DMS79 treated with DMSO at 0.1 percent for 48 hours (cell line): ENCODE measurements around the gene NOP16.

Source experiments
- DNase-seq: peaks from one replicate; lab custom pipeline; 2025; lab: John Stamatoyannopoulos, UW

The NOP16 gene, protein sequence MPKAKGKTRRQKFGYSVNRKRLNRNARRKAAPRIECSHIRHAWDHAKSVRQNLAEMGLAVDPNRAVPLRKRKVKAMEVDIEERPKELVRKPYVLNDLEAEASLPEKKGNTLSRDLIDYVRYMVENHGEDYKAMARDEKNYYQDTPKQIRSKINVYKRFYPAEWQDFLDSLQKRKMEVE

DNA sequence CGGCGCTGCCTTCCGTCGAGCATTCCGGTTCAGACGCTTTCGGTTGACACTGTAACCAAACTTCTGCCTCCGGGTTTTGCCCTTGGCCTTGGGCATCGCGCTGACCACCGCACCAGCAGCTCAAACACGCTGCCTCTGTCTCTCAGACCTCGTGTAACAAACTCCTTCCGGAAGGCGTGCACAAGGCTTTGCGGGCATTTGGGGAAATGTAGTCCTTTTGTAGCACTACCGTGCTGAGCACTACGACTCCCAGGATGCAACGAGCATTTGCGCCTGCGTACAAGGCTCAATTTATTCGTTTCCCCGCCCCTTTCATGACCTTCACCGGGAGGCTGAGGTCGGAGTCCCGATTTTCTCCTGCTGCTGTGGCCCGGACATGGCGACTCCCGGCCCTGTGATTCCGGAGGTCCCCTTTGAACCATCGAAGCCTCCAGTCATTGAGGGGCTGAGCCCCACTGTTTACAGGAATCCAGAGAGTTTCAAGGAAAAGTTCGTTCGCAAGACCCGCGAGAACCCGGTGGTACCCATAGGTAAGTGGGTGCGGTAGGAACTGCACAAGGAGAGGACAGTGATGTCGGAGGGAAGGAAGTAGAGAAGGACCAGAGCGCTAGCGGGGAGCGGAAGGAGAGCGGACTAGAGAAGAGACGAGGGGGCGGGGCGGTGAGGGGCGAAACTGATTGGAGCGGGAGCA is at the start of gene NOP16, which contains the start of gene HIGD2A:
TSS of gene NOP16 (minus strand) at position 155 of the 691 bp plus-strand sequence. CDS start at position 96, 59 bp downstream.
TSS of gene HIGD2A (plus strand) at position 308 of the 691 bp plus-strand sequence. CDS start at position 377, 69 bp downstream.
- DNase-seq, result peak; percentile 87

DNA sequence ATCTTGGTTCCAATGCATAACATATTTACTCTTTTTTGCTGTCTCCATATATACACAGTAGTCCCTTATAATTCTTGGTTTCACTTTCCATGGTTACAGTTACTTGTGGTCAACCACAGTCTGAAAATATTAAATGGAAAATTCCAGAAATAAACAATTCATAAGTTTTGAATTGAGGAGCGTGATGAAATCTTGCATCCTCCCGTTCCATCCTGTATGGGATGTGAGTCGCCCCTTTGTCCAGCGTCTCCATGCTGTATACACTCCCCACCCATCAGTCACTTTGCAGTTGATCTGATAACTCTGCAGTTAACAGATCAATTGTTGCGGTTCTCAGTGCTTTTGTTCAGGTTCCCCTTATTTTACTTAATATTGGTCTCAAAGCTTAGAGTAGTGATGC is 48.3 kb upstream of the NOP16 start:
- no peak for DNase-seq

DNA sequence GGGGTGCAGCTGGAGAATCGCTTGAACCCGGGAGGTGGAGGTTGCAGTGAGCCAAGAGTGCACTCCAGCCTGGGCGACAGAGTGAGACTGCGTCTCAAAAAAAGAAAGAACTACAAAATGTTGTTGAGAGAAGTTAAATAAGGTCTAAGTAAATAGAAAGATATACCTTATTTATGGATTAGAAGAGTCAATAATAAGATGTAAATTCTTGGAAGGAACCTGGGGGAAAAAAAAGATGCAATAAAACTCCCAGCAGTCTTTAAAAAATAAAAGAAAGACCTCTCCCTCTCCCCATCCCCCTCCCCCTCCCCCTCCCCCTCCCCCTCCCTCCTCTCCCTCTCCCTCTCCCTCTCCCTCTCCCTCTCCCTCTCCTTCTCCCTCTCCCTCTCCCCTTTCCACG is 44.3 kb upstream of the NOP16 start:
- DNase-seq, result no peak

DNA sequence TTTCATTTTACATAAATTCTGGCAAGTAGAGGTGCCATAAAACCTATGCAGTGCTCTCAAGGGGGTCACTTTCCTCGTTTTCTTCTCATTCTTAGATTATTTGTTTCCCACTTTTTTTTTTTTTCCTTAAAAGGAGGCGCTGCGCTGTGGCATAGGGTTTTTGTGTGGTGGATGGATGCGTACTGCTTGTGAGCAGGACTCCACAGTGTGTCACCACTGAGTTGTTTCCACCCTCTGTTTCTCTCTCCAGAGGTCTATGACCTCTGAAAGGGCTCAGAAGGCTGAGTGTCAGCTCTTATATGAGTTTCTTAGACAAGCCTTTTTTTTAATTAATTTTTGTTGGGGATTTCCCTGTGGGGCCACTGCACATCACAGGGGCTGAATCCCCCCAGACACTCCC is 41.6 kb upstream of the NOP16 start:
- DNase-seq, result no peak

DNA sequence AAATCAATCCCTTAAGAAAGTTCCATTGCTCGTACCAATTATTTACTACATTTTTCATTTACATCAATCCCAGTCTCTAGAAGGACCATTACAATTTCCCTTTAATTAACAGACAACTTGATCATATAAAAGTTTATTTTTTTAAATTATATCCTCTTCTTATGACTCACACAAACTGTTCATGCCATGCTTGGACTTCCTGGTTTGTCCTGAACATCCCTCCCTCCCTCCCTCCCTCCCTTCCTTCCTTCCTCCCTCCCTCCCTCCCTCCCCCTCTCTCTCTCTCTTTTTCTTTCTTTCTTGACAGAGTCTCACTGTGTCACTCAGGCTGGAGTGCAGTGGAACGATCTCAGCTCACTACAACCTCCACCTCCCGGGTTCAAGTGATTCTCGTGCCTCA is 39.6 kb upstream of the NOP16 start:
- DNase-seq, result no peak

DNA sequence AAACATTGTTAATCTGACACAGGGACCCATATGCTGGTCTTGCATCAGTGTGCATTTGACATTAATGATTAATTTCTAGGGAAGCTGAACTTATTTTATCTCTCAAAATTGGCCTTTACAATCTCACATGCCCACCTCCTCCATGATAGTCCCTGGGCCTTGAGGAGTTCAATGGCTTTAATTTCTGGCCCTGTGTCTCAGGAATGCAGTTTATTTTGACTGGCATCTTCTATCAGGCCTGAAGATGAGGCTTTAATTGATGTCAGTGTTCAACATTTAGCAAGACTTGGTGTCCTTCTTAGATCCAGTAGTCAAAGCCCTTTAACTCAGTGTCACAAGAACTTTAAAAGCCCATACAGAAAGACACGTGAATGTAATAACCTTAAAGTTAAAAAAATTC is 38.5 kb upstream of the NOP16 start:
- DNase-seq, result no peak

DNA sequence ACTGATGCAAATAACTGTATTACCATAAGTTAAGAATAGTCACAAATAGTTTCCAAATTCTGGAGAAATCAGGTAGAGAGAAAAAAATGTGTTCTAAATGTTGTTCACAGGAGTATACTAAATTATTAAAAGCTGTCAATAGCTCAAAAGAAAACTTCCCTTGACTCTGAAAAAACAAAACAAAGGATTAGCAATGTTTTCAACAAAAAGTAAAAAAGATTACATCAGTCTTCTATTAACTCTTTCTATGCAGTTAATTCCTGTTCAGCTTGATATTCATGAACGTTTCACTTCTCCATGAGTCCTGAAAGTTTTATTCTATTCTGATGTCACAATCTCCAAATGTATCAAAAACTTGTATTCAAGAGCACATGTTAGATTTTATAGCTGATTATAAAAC is 37.4 kb upstream of the NOP16 start:
- DNase-seq, result no peak

DNA sequence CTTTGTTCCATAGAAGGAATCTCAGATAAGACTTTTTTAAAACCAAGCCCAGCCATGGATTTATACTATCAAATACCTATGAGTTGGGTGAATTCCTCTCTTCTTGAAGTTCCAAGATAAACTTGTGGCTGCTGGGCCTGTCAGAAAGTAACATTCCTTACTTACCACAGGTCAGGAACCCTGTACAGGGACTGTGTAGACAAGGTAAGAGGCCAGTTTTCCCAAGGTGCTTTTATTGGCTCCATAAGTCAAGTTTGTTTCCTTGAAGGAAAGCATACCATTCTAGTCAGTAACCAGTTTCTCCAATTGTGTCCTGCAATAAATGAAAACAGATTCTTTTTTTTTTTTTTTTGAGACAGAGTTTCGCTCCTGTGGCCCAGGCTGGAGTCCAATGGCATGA is 36.7 kb upstream of the NOP16 start:
- DNase-seq, result no peak

DNA sequence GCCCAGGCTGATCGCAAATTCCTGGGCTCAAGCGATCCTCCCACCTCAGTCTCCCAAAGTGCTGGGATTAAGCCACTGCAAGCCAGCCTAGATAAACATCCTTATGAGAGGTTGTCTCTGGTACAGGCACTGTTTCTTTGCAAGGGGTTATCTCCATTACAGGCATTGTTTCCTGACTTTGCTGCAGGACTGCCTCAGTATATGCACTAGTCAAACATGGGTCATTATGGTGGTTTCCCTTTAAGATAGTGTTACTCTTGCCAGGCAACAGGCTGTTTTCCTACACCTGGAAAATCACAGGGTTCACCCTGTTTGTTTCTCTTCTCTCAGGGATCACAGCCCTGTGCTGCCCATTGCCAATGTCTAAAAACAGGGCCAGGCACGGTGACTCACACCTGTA is 35.8 kb upstream of the NOP16 start:
- no peak for DNase-seq

DNA sequence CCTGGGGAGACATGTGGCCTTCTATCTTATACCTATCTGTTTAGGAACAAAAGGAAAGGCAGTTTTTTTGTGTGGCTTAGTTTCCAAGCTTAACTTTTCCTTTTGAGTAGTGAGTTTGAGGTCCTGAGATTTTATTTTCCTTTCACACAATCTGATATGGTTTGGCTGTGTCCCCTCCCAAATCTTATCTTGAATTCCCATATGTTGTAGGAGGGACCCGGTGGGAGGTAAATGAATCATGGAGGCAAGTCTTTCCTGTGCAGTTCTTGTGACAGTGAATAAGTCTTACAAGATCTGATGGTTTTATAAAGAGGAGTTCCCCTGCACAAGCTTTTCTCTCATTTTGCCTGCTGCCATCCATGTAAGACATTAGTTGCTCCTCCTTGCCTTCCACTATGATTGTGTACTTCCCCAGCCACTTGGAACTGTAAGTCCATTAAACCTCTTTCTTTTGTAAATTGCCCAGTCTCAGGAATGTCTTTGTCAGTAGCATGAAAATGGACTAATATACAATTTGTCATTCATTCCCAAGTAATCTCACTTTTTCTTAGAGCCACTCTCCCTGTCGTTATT is 32.7 kb upstream of the NOP16 start:
- no peak for DNase-seq

DNA sequence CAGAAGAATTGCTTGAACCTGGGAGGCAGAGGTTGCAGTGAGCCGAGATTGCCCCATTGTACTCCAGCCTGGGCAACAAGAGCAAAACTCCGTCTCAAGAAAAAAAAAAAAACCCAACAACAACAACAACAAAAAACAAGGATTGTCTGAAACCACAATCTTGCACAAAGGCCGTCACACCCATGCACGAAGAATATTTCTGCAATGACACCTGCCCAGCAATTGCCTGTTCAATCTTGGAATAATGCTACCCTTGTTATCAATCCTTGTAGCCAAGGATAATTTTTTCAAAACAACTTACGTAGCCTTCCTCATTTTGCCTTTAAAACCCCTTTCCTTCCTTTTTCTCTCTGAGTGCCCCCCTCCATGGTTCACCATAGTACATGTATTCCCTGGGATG is 31.7 kb upstream of the NOP16 start:
- DNase-seq, result no peak

DNA sequence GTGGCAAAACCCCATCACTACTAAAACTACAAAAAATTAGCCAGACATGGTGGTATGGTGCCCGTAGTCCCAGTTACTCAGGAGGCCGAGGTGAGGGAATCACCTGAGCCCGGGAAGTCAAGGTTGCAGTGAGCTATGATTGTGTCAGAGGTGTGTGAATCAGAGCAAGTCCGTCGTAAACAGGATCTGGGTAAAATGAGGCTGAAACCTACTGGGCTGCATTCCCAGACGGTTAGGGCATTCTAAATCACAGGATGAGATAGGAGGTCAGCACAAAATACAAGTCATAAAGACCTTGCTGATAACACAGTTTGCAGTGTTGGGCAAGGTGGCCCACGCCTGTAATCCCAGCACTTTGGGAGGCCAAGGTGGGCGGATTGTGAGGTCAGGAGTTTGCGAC is 29.9 kb upstream of the NOP16 start:
- no peak for DNase-seq

DNA sequence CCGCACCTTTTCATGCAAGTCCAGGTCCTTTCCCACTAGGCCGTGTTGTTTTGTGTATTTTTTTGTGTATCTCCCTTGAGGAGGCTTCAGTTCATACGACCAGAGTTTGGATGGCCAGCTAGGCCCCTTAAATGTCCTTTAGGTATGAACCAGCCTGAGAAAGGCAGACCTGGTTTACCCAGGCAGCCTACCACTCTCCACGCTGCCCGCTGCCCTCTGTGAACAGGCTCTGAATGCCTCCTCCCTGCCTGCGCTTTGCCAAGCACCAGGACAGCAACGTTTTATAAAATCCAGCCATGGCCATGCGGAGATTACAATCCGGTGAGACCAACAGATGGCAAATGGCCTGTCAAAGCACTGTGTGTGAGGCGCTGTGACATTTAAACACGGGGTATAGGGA is 28.6 kb upstream of the NOP16 start:
- DNase-seq, result no peak

DNA sequence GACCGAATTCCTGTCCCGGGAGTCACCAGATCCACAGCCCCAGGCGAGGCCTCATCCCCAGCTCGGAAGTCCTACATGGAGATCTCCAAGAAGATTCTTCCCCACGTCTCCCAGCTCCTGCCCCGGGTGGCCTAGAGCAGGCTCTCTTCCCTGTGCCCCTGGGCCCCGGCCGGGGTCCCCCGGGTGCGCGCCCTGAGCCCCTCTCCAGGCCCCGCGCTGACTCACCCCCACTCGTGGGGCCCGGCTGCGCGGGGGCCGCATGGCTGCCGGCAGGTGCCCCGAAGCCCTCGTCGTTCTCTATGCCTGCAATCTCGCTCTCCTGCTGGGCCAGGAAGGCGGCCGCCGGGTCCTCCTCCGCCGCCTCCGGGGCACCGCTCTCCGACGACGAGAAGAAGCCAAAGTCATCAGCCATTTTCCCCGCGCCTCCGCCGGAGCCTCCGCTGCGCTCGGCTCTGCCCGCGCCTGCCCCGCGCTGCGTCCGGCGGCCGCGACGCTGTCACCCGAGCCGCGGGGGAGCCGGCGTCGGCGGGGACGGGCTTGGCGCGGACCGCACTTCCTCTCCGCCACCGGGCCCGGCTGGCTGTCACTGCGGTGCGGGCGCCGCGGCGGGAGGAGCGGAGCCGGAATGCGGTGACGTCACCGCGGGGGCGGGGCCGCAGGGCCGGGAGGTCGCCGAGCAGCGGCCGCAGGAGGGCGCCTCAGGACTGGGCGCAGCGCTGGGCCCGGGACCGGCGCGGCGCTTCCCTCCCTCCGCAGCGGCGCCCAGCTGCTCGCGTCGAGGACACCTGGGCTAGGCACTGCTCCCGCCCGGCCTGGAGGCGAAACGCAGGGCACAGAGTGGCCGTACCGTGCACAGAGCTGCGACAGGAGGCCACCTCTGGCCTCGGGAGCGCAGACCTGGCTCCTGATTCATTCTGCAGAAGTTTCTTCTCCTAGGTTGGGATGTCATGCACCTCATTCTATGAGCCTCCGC is 27.8 kb upstream of the NOP16 start, which contains the start of gene CLTB:
TSS of gene CLTB (minus strand) at position 588 of the 973 bp plus-strand sequence. CDS start at position 412, 176 bp downstream.
- DNase-seq, result peak; percentile 60

DNA sequence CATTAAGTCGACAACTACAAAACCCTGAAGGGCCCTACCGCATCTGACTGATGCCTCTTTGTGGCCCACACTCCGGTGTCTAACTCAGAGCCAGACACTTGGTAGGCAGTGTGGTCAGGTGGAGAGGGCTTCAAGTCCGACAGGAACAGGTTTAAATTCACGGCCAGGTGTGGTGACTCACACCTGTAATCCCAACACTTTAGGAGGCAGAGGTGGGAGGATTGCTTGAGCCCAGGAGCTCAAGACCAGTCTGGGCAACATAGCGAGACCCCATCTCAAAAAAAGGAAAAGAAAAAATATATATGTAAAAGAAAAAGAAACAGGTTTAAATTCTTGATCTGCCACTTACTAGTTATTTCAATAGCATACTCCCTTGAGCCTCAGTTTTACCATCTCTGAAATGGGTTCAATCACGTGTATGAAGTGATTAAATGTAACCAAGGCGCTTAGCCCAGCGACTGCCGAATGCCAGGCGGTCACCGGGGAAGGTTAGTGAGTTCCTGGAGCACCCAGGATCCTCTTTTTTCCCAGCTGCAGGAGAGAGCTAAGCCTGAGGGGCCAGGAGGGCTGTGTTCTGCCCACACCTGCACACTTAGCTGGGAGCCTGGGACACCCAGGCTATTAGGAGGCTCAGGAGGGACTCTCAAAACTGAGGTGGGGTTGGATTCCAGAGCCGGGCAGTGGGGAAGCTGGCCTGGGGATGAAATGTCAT is 27.0 kb upstream of the NOP16 start:
- no peak for DNase-seq

DNA sequence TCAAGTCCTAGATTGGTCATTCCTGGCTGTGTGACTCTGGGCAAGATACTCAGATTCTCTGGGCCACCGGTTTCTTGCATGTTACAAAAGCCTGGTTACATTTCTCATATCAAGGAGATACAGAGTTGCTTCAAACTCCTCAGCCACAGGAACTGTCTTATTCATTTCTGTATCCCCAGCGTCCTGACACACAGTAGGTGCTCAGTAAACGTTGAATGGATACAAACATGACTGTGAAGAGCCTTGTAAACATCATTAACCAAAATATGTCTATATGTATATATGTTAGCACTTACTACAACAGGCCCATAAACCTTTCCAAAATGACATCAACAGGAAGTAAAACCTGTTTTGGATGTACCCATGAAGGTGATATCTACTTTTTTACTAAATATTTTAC is 26.3 kb upstream of the NOP16 start:
- no peak for DNase-seq

DNA sequence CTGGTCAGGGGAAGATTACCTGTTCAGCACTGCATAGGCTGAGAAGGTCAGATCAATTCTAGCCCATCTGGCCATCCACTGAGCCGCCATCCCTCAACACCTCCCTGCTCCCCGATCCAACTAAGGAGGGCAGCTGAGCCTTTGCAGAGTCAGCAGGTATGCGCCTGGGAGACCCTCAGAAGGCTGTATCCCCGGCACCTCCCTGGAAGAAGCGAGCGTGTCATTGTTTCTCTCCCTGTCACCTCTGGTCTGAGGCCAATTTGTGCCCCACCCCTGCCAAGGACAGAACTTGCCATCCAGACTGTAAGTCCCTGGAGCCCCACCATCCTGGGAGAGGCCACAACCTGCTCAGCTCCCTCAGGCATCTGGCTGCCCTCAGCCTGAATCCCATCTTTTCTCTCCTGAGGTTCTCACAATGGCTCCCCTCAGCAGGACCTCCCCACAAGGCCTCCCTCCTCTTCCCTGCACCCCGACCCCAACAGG is 25.4 kb upstream of the NOP16 start:
- DNase-seq, result no peak

DNA sequence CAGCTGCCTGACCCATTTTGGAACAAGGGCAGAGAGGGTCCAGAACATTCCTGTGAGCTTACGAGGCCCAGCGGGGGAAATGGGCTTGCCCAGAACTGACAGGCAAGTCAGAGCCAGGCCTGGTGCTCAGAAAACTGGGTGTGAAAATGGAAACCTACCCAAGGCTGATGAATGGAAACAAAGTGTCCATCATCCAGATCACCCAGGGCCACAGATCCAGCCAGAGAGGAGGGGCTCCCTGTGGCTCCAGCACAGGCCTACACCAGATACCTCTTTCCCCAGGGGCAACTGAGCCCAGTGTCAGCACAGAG is 24.8 kb upstream of the NOP16 start:
- no peak for DNase-seq

DNA sequence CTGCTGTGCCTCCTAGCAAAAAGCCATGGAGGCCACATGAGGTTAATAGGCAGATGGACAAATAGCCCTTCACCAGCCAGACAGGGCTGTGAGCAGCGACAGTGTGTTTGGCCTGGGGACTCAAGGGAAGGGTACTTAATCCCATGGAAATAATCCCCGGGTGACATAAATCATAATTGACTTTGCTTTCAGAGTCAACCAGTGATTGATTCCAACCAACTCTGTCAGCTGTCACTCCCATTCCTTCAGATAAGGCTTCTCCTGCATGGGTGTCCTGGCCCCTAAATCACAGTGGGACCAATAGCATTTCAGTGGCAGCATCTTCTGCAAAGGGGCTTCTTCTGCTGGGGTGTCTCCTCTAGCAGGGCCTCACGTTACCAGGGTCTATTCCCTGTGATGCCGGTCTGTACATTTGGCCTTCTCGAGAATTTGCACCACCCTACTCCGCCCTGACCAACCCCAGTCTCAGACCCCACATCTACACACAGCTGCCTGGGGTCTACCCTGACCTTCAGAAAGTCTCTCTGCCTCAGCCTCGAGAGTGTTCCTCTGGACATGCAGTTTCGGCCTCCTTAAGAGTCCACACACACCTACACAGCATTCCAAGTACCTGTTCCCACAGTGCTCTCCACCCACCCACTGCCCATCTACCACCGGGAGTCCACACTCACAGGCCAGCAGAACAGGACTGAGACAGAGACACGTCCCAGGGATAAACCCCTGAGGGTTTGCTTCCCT is 24.3 kb upstream of the NOP16 start:
- DNase-seq, result no peak

DNA sequence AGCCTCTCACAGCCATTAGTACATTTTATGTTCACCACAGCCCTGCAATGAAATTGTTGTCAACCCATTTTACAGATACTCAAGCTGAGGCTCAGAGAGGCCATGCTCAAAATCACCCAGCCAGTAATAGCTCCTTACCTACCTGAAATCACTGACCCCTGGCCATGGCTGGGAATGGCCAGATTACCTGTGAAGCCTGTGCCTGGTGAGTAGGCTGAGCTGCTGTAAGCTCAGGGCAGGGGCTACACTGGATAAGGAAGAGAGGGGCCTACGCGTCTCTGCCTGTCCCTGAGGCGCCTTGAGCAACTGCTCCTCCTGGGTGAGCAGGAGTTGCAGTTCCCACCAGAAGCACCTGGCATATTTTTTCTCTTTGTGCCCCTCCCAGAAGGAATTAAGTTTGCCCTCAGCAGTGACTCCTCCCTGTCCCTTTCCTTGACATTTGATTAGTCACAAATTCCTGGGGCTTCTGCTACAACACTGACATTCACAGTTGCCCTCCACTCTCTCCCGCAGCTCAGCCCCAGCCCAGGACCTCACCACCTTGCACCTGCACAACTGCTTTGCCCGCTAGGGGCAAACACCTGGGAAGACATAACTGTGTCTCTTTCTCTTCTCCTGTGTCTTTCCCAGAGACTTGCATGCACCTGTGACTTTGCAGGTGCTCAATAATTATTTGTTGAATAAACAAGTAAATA is 22.2 kb upstream of the NOP16 start:
- no peak for DNase-seq
